HG02884 (cell line): ENCODE results near the gene NAV2.
"Not testable (repeated sequence)": the region's sequence is repeated elsewhere in the genome, so short reads cannot be mapped to it uniquely, and the experiment has no call there.

Source experiments
- ATAC-seq: cut with Tn5 transposase; IDR thresholded peaks from one replicate; pipeline ENCODE4 v1.9.1; 2021; ENCODE audit warnings: mild to moderate bottlenecking, moderate library complexity; ENCODE audit not compliant: unreplicated experiment

NAV2 gene

DNA sequence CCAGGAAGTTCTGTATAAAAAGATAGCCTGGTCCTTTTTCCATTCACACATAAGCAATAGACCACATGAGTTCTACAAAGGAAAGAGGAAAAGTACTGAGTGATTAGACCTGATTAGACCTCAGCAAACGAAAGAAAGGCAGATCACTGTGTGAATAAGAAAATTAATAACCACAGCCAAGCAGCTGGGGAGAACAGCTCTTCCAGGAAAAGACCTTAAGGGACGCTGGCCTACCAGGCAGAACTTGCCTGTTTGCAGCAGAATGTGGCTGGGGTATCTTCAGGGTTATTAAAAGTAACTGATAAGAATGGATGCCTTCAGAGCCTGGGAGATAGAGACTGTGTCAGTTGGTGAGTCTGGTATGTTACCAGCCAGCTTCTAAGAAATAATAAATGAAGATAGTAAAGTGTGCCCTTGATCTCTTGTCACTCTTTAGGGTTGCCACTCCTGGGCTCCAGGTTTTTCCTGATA lies 274.7 kb downstream of the NAV2 start:
- no peak for ATAC-seq

DNA sequence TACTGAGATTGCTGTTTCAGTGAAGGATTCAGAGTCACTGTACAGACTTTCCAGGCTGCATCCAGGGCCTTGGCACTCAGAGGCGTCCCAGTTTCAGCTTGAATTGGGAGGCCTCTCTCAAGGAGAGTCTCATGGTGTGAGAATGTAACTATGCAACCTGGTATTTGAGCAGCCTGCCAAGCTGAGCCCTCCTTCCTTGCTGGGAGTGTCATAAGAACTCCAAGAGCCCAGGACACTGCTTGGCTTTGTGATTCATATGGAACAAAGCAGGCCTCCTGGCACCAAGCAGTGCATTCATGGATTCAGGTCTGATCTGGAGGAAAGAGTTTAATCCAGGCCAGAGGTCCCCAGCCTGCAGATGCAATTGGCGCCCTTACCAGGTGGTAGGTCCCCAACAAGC lies 276.0 kb downstream of the NAV2 start:
- ATAC-seq: no peak

DNA sequence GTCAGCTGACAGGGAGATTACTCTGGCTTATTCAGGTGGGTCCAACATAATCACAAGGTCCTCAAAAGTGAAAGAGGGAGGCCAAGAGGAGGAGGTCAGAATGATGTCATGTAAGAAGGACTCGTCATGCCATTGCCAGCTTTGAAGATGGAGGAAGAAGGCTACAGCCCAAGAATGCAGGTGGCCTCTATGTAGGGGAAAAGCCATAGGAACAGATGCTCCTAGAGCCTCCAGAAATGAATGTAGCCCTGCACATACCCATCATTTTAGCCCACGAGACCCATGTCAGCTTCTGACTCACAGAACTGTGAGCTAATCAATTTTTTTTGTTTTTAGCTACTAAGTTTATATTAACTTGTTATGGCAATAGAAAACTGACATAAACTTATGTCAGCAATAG lies 276.6 kb downstream of the NAV2 start:
- no peak for ATAC-seq

DNA sequence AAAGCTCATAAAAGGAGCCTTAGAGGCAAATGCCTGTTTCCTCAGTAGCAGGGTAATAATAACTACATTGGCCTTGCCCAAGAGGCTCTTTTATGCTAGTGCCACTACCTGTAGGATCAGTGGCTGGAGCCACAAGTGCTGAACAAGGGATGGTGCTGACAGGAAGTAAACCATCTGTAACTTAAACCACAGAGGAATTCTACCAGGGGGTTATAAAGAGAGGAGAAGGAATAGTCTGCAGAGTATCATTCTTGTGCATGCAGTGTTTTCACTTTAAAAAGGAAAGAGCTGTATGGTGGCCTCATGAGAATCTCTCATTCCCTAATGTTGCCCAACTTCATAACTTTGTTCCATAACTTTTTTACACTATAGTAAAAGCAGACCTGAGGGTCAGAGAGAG lies 279.5 kb downstream of the NAV2 start:
- ATAC-seq: no peak

DNA sequence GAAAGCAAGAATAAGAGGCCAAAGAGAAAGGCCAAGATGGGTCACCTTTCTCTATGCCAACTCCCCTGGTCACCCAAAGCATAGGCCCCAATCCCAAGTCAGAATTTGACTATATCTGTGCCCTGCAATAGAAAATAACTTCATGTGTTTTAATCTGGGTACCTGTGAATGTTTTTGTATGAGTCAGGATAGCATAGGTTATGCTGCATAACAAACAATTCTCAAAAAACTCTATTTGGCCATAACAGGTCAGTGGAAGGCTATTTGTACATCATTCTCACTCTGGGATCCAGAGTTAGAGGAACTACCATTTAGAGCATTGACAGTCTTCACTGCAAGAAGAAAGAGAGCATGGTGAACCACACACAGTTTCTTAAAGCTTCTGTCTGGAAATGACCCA lies 280.4 kb downstream of the NAV2 start:
- ATAC-seq: no peak

DNA sequence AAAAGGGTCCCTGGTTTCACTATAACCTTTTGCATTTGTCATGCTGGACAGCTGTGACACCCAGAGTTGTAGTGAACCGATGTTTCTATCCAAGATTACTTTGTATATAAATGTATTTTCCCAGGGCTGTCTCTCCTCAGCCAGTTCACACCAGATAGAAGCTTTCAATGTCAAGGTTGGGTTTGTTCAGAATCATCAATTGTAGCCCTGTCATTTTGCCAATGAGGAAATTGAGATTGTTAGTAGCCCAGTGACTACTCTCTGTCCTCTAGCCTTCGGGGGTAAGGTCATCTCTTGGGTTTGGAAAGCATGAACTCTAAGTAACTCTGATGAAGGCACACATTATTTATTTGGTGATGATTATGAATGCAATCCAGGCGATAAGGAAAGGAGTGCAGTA lies 282.0 kb downstream of the NAV2 start:
- no peak for ATAC-seq

DNA sequence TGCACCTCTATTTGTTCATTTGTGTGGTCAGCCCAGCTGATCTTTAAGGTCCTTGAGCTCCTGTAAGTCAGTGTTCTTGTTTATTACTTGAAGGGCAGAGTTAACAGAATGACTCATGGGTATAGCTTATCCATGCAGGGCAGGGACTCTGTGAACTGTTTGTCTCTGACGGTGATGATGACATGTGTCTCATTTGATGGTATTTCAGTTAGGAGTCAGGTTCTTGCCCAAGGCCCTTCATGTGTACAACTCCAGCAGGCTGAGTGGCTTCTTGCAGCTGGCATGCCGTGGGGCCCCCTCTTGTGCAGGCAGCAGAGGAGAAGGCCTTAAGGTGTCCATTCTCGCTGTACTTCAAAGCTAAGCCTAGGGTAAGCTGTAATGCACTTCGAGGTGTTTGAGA lies 282.5 kb downstream of the NAV2 start:
- no peak for ATAC-seq

DNA sequence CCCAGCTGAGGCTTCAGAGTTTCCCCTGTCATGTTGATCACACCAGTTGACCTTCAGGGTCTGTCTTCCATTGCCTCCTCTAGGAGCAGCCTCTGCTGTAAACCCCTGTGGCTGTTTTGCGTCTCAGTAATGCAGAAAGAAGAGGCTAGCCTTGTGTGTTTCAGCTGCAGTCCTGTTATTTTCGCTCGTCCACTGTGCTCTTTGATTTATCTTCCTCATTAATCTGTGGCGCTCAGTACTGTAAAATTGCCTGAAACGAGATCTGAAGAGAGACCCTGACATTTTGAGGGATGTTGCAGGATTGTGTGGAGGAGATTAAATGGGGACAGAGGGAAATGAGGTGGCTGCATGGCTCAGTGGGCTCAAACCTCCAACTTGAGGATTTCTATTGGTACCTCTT lies 283.9 kb downstream of the NAV2 start:
- no peak for ATAC-seq

DNA sequence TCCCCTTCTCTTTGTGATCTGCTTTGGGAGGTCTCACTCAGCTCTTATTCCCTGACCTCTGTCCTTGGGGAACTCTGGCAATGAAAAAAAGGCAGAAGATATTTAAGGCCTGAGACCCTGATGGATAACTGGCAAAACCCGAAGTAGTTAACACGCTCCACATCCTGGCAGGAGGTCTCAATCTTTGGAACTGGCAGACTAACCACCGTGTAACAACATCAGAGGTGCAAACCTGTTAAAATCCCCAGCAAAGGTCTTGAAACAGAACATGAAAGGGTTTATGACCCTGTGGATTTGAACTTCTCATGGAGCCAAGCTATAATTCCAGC lies 287.3 kb downstream of the NAV2 start:
- no peak for ATAC-seq

DNA sequence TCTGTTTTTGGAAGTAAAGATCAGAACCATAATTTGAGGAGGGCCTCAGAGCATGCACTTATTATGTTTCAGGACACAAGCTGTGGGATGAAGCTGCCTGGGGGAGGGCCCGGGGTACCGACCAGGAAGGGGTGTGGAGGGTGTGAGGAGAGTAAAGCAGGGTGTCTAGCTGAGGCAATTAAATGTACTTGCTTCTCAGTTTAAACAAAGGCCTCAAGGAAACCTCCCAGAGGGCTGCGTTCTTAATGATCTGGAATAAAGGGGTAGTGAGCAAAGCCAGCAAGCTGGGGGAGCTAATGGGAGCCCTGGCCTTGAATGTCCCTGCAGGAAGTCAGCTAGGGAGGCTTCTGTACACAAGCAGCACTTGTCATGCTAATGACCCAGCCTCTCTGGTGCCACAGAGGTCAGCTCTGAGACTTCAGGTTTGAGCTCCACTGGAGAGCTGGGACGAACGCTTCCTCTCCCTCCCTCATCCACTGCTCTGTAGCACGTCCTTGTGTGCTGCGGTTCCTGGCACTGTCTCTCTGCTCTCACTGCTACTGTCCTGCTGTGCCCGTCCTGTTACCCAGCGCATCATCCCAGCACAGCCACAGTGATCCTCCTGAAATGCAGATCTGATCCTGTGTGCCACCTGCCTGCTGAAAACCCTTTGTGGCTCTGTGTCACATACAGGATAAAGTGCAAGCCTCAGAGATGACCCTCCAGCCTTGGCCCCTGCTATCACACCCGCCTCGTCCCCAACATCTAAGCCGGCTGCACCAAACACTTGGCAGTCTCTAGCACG lies 287.9 kb downstream of the NAV2 start:
- no peak for ATAC-seq

DNA sequence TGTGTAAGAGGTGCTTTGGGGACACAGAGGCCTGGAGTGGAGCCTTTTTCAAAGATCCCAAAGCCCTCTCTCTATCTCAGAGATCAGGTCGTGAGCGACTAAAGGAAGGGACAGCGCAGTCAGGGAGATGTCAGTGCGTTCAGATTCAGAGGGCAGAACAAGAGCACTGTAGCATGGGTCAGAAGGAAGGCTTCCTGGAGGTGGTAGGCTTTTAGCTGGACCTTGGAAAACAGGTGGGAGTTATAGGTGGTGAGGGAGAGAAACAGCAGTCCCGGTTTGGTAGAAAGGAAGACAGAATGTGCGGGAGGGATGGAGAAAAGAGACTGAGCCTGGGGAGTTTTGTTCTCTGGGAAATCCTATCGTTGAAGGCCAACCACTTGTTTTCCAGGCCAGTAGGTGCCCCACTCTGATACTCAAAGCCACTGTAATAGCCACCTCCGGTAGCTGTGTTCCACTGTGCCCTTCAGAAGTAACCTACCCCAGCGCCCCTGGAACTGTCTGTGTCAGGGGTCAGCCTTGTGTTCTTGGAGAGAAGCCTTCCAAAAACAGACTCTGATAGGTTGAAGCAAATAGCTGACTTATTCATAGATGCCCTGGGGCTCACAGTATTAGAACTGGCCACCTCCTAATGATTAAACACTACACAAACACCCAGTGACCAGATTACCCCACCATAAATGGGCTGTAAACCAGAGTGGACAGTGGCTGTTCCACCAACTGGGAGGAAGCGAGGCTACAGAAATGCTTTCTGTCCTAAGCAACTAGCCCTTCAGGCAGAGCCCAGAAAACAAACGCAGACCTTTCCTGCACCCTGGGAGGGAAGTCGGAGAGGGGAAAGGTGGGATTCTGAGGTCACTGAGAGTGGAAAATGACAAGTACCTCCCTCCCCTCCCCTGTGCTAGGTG lies 289.9 kb downstream of the NAV2 start:
- ATAC-seq: no peak

DNA sequence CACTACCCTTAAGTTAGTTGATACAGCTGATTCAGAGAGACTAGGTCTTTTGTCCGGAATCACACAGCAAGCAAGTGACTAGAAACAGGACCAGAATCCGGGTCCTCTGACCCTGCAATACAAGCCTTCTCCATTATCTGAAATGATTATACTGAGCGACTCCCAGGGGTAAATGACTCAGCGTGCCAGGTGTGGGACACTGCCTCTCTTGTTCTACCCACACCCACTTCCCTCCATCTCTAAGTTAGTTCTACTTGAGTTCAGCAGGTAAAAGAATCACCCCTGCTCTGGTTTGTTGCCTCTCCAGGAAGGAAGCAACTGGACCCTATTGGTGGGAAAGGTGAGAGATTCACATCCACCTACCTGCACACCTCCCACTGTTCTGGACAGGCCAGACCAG lies 290.7 kb downstream of the NAV2 start:
- no peak for ATAC-seq

DNA sequence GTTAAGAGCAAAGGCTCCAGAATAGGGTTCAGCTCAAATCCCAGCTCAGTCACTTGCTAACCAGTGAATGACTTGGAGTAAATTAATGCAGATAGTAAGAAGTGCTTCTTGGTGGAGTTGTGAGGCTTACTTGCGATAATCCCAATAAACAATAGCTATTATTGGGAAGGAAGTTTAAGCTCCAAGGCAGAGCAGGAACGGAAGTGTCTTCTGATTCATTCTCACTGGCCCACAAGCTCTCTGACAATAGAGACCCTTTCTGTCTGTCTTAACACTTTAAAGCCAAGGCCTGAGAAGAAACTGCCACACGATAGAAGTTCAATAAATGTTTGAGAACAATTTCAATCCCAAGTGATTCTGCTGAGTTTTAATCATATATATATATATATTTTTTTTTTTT lies 292.2 kb downstream of the NAV2 start:
- ATAC-seq: no peak

DNA sequence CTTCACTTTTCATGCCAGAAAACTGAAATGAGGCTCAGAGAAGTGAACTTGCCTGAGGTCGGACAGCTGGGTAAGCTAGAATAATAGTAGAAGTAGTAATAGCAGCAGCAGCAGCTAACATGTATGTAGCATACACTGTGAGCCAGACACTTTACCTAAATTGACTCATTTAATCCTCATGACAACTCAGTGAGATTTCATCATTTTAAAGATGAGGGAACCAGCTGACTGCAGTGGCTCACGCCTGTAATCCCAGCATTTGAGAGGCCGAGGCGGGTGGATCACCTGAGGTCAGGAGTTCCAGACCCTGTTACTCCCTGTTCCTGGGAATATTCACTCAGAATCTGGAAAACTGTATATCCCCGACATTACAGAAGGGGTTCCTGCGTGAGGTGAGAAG lies 293.1 kb downstream of the NAV2 start:
- no peak for ATAC-seq

DNA sequence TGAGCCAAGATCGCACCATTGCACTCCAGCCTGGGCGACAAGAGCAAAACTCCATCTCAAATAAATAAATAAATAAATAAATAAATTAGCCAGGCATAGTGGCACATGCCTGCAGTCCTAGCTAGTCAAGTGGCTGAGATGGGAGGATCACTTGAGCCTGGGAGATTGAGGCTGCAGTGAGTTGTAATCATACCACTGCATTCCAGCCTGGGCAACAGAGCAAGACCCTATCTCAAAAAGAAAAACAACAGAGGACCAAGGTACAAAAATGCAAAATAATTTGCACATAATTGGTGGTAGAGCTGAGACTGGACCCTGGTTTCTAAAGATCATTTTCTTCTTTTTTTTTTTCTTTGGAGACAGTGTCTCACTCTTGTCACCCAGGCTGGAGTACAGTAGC lies 294.0 kb downstream of the NAV2 start:
- not testable (repeated sequence) for ATAC-seq

DNA sequence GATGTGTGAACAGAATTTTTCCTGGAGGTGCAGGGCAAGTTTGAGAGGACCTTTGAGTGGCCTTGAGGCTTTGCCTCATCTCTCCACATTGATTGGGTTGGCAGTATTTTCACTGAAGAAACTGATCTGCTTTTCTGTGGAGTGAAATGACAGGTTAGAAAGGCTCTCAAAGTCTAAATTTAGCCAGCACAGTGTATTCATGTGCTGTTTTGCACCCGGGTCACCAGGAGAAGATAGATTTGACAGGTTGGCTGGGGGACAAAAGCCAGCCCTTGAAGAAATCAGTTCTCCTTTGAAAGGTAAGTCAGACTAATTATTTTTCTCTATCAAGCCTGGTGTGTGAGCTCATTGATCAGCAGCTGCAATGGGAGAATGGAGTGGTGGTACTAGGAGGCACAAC lies 294.7 kb downstream of the NAV2 start:
- ATAC-seq: no peak

DNA sequence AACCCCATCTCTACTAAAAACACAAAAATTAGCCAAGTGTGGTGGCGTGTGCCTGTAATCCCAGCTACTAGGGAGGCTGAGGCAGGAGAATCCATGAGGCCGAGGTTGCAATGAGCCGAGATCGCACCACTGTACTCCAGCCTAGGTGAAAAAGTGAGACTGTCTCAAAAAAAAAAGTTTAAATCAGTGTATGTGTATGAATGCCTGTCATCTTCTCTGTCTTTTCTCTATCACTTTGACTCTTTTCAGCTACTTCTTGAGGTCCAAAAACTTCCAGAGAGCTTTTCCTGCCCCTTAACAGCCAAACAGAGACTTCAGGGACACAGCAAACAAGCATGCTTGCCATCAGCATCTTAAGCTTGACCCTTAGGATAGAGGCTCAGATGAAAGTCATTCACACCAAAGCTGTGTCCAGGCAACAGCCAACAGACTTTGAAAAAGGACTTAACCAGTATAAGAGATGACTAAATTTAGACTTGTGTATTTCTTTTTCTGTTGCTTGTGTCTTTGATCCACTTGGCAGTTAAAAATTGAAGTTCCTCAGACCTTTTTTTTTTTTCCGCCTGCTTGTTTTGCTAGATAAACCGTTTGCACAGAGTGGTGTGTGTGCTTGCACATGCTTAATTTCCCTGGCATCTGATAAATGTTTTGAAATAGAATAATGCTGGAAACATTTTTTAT lies 295.7 kb downstream of the NAV2 start:
- no peak for ATAC-seq

DNA sequence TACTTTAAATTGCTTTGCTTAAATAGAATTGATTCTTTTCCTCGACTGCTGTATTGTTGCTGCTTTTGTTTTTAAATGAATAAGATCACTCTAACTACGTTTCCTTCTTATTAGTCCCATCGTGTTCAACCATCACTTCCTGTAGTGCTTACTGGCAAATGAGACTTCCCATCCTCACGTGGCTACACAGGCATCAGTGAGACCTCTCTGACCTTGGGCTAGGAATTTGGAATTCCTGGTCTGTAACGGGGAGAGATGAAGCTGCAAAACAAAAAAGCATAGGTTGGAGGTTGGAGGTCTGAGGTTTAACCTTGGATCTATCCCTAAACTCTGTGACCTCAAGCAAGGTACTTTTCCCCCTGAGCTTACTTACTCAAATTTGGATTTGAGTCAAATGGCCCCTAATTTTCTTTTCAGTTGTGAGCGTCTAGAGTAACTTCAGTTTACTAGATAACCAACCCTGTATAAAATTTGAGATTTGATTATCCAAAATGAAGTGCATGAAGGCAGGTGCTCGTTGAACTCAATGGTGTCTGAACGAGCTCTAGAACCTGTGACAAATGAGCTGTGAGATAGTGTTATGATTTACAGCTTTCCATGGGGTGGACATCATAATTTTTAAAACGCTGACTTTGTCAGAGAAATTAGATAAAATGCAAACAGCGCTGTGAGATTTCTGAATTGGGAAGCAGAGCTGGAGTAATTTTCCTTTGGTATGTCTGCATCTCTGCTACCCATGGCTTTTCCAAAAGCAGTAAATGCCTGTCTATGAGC lies 296.4 kb downstream of the NAV2 start:
- no peak for ATAC-seq

DNA sequence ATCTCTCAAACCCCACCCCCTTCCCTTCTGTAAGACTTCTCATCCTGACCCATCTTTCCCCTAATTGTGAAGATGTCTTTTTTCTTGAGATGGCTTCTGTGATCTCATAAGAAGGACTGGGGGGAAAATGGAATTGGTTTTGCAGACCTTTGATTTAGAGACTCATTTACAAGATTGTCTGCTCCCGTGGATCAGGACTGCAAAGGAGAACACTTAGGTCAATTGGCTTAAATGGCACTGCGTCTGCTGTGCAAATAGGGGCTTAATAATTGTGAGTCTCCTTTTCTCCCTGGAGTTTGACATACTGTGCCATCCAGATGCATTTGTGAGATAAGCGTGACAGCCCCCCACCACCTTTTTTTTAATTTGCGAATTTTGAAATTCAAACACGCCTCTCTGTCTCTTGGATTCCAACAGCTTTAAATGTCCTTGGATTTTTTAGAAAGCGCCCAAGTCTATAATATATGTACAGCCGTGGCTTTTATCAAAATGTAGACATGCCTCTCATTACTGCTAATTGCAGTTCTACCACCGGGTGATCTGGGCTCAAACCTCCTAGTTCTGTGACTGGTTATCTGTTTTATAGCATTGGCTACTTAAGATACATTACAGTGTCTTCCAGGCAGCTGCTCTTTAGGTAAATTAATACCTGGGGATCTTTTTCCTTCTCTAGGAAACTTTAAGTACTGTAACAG lies 297.7 kb downstream of the NAV2 start:
- no peak for ATAC-seq

DNA sequence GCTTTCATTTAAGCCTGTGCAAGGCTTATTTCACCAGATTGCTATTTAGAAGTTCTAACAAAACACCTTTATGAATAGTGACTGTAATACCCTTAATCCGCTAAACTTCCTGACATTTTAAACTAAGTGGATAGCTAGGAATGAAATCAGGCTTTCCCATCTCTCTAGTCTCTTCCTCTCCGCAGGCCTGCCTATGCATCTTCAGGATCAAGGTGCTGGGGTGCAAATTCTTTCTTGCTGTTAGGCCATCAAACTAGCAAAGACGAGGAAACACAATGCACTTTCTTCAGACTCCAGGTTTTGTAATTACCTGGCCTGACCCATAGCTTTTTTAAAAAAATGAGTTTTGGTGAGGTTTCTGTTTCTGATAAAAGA lies 298.2 kb downstream of the NAV2 start:
- no peak for ATAC-seq
